Adrenal gland (tissue), 5 donors: ENCODE results near the gene IFT57.

Experiments used
- POLR2A ChIP-seq, 2 donors: fragments of 450-650 bp; IDR thresholded peaks; one replicate each; pipeline ENCODE4 v1.6.1; 2017; ENCODE audit warnings: antibody characterized with exemption in 2 of 2, mild to moderate bottlenecking in 2 of 2, moderate library complexity in 1 of 2
- TF ChIP-seq, protein P1 (sequence below), 6 experiments: fragments of 450-650 bp in 4 of 6; fragments of 200-600 bp in 2 of 6; sonication (generic) in 1 of 6; IDR thresholded peaks; 1 replicate in 5 of 6; 2 replicates in 1 of 6; pipeline versions ENCODE4 v1.5.1 to v1.8.0; 2016 to 2021; ENCODE audit warnings: antibody characterized with exemption in 6 of 6, mild to moderate bottlenecking in 2 of 6, moderate library complexity in 1 of 6
- donor health status: DM: no; HTN: no; CAD: no.

DNA sequence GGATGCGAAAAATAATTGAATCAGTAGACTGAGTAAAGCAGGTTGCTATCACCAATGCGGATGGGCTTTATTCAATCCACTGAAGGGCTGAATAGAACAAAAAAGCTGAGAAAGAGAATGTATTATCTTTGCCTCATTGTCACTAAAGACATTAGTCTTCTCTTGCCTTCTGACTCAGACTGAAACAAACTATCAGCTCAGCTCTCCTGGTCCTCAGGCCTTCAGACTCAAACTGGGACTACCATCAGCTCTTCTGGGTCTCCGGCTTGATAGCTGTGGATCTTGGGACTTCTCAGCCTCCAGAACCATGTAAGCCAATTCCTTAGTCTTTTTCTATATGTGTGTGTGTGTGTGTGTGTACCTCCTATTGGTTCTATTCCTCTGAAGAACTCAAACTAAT lies 12.6 kb downstream of the IFT57 start:
- TF ChIP-seq, protein P1, sequence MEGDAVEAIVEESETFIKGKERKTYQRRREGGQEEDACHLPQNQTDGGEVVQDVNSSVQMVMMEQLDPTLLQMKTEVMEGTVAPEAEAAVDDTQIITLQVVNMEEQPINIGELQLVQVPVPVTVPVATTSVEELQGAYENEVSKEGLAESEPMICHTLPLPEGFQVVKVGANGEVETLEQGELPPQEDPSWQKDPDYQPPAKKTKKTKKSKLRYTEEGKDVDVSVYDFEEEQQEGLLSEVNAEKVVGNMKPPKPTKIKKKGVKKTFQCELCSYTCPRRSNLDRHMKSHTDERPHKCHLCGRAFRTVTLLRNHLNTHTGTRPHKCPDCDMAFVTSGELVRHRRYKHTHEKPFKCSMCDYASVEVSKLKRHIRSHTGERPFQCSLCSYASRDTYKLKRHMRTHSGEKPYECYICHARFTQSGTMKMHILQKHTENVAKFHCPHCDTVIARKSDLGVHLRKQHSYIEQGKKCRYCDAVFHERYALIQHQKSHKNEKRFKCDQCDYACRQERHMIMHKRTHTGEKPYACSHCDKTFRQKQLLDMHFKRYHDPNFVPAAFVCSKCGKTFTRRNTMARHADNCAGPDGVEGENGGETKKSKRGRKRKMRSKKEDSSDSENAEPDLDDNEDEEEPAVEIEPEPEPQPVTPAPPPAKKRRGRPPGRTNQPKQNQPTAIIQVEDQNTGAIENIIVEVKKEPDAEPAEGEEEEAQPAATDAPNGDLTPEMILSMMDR (IDR thresholded peaks at IDR 0.05), result no peak
- no peak for TF ChIP-seq POLR2A (IDR thresholded peaks at IDR 0.05)
